ENCODE measurements around the gene TSFM.

The TSFM gene

GRCh38 chr12:57744194-57744776 lies 38.3 kb upstream of the TSFM start (continued):
- TF ChIP-seq CTCF (tag by site-specific recombination; IDR thresholded peaks at IDR 0.05) (no peak), ZBTB48 (tag by site-specific recombination; IDR thresholded peaks at IDR 0.05) (no peak), ZNF560 (tag by site-specific recombination; IDR thresholded peaks at IDR 0.05; ENCODE audit: borderline replicate concordance) (no peak), ZBTB8A (tag by site-specific recombination; IDR thresholded peaks at IDR 0.05) (peak; percentile 85), ZNF146 (tag by site-specific recombination; IDR thresholded peaks at IDR 0.05) (no peak), ZNF830 (tag by site-specific recombination; IDR thresholded peaks at IDR 0.05; ENCODE audit: low read depth) (no peak), ZNF354C (tag by site-specific recombination; IDR thresholded peaks at IDR 0.05; ENCODE audit: borderline replicate concordance, low read depth) (no peak), ZIC2 (tag by site-specific recombination; IDR thresholded peaks at IDR 0.05) (no peak), ZNF26 (tag by site-specific recombination; IDR thresholded peaks at IDR 0.05) (no peak), SETDB1 (IDR thresholded peaks at IDR 0.05; ENCODE audit: insufficient read length, low read length) (no peak), ZNF768 (tag by site-specific recombination; IDR thresholded peaks at IDR 0.05) (no peak), ZNF335 (tag by site-specific recombination; conservative IDR thresholded peaks at IDR 0.05) (peak; percentile 40), ZNF501 (tag by site-specific recombination; IDR thresholded peaks at IDR 0.05) (peak; percentile 49), ZNF18 (tag by site-specific recombination; IDR thresholded peaks at IDR 0.05) (peak; percentile 43; the same call in 1 of the 2 replicates), KLF7 (tag by site-specific recombination; IDR thresholded peaks at IDR 0.05; ENCODE audit: borderline replicate concordance) (peak; percentile 83), ZBTB11 (tag by site-specific recombination; conservative IDR thresholded peaks at IDR 0.05; ENCODE audit: low read depth) (no peak), KLF9 (tag by site-specific recombination; IDR thresholded peaks at IDR 0.05; ENCODE audit: low read depth) (peak; percentile 66; the same call in 1 of the 2 replicates), ZNF704 (tag by site-specific recombination; IDR thresholded peaks at IDR 0.05) (no peak), PRDM10 (tag by site-specific recombination; IDR thresholded peaks at IDR 0.05) (peak; percentile 79), ZNF791 (tag by site-specific recombination; IDR thresholded peaks at IDR 0.05) (no peak), ELK4 (IDR thresholded peaks at IDR 0.05; ENCODE audit: borderline replicate concordance, low read depth, low read length) (no peak)

Measured in HEK293 (cell line).